ENCODE data around the gene GRIN1. TPM values are rescaled to one million over a fixed set of nuclear protein-coding genes. Genes with fewer than 3 reads are reported as not detected.

GRIN1 gene
- total and polyA plus RNA-seq, 2 donors (not counting 3 experiments of a cell fraction or from before 2014, with no cell fraction given): not detected

DNA sequence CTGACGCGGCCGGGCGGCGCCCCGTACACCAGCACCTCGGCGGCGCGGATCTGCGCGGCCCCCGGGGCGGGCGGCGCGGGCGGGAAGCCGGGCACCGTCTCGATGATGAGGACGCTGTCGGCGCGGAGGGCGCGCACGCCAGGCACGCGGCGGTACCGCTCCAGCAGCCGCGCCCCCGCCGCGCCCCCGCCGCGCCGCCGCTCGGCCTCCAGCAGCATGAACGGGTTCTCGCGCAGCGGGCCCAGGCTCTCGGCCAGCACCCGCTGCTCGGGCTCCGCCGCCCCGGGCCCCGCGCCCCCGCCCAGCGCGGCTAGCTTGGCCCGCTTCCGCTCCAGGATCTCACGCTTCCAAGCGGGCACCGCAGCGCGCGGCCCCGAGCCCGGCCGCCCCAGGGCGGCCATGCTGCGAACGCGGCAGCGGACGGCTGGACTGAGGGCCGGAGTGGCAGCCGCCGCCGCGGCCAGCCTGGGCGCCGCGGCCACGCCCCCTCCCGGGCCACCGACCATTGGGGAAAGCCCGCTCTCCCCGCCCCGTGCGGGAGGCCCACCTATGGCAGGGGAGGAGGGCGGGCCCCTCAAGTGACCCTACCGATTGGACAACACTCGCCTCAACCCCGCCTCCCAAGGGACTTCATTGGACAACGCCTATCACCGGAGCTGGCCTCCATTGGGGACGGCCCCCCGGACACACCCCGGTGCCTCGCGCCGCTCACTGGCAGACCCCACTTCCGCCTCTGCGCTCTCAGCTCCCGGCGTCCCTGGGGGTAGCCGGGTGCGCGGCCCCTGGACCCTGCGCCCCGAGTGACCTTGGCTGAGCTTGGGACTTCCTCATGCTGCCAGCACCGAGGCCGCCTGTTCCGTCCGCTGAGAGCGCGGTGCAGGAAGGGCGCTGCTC is 61.6 kb downstream of the GRIN1 start, which contains the start of gene TPRN:
Gene TPRN (minus strand): TSS at position 431 of the 894 bp plus-strand sequence. CDS start 30 bp downstream, at position 401.
- FAIRE-seq: peak; percentile 96
- CTCF ChIA-PET: interaction anchor here (0.8 to 1.5 kb wide), 7 partner anchors 11 to 154 kb away, joined by 3 to 7 read pairs (median 3); partner anchors contain the start of genes CYSRT1, NPDC1, RNF208 and RNF224

More for the DNA sequence above, 61.6 kb downstream of the GRIN1 start, which contains the start of gene TPRN:
- POLR2A ChIA-PET: interaction anchor here (0.6 to 1.2 kb wide), 6 partner anchors 11 to 75 kb away, joined by 3 to 10 read pairs (median 6); partner anchors contain the start of genes ANAPC2, SSNA1 and TUBB4B
- peak; percentile 92 for TF ChIP-seq POLR2AphosphoS5 (IDR thresholded peaks at IDR 0.05; ENCODE audit: insufficient read depth, low read depth, low read length)
- TF ChIP-seq POLR2A (IDR thresholded peaks at IDR 0.05; ENCODE audit: low read depth, low read length): peak; percentile 98
- TF ChIP-seq, protein P1, sequence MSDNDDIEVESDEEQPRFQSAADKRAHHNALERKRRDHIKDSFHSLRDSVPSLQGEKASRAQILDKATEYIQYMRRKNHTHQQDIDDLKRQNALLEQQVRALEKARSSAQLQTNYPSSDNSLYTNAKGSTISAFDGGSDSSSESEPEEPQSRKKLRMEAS (IDR thresholded peaks at IDR 0.05; ENCODE audit: insufficient read depth, insufficient read length): no peak
- no peak for TF ChIP-seq MYC (IDR thresholded peaks at IDR 0.05; ENCODE audit: low read depth, low read length)
- no peak for TF ChIP-seq JUN (IDR thresholded peaks at IDR 0.05; ENCODE audit: borderline replicate concordance, insufficient read depth, insufficient read length, low read depth)
- H3K27me3 ChIP-seq (ENCODE audit: control insufficient read depth in 2 of 2, insufficient read depth in 2 of 2, low read length in 2 of 2): no peaks in the 10 kb centered on the region
- no TSS peak for BruUV-seq (replicated peaks)
- H3K27ac ChIP-seq (ENCODE audit: insufficient read depth, low read depth, low read length): no peak within 1 kb of the TSS
- no peaks in the 10 kb centered on the region for H3K9me3 ChIP-seq (replicated peaks; ENCODE audit: control insufficient read depth, insufficient read depth, low read length)
- no peaks in the 10 kb centered on the region for H3K36me3 ChIP-seq (ENCODE audit: control insufficient read depth in 2 of 2, extremely low read depth in 1 of 2, insufficient read depth in 2 of 2, low read length in 2 of 2)
- H3K4me1 ChIP-seq (ENCODE audit: control insufficient read depth, extremely low read depth, insufficient read depth, low read length): peaks cover 21% of the 10 kb centered on the region
- H2AFZ ChIP-seq (ENCODE audit: low read depth, low read length): peak within 1 kb of the TSS; percentile 55
- dilution Hi-C loops (cut with MboI; ENCODE audit: extremely low pct_ligation_motif_present, low sequenced_read_pairs) (no loop called here), intact Hi-C loops (cut with micrococcal nuclease) (loop anchor here (1.0 to 2.0 kb wide), 5 partner anchors 11 to 71 kb away; partner anchors contain the start of gene TUBB4B)
- H3K4me3 ChIP-seq (replicated peaks in 1 of 3; ENCODE audit: insufficient read depth in 1 of 3, low read depth in 1 of 3, low read length in 3 of 3): peak within 1 kb of the TSS in 2 of 3 experiments; percentile 27 to 80
- no peaks in the 10 kb centered on the region for H4K20me1 ChIP-seq (replicated peaks; ENCODE audit: control insufficient read depth, extremely low read depth, insufficient read depth, low read length)
- no peak within 1 kb of the TSS for H3K9ac ChIP-seq (replicated peaks; ENCODE audit: extremely low read depth, insufficient read depth, low read length)
- peak within 1 kb of the TSS; percentile 46 for H3K4me2 ChIP-seq (ENCODE audit: insufficient read depth, low read length)
- peaks cover 19% of the 10 kb centered on the region for H3K79me2 ChIP-seq (ENCODE audit: control insufficient read depth, insufficient read depth, low read length)
- peak; percentile 98 for DNase-seq (ENCODE audit: low read depth, low spot score)
- no peaks in the 10 kb centered on the region for H3K9me1 ChIP-seq (replicated peaks; ENCODE audit: control insufficient read depth, extremely low read depth, insufficient read depth, low read length)
